AG04450 (cell line): ENCODE results near the gene NAA60. TPM values are rescaled to one million over a fixed set of nuclear protein-coding genes. Genes with fewer than 3 reads are reported as not detected.
"Not testable (repeated sequence)": the region's sequence is repeated elsewhere in the genome, so short reads cannot be mapped to it uniquely, and the experiment has no call there.

Experiments used
- CTCF ChIA-PET: fragments of 300-600, 350-600 bp; formaldehyde crosslinking; extraction: SDS; loops from one replicate; lab custom pipeline; 2022; ENCODE audit warnings: antibody characterized with exemption, inconsistent platforms; lab: Charles Lee
- POLR2A ChIA-PET: fragments of 350-600 bp; formaldehyde crosslinking; extraction: SDS; loops from one replicate; lab custom pipeline; 2021; ENCODE audit warnings: antibody characterized with exemption, inconsistent platforms; lab: Yijun Ruan, JAX
- DNase-seq: peaks from one replicate; pipeline ENCODE4 v3.0.0-alpha.2; 2011; ENCODE audit warnings: low read depth, low spot score
- H3K27ac ChIP-seq: one replicate; pipeline ENCODE4 v1.5.1; 2012; ENCODE audit warnings: low read depth, low read length, control low read depth
- H3K27me3 ChIP-seq: one replicate; pipeline ENCODE4 v1.6.0; 2012; ENCODE audit warnings: low read length; ENCODE audit not compliant: control insufficient read depth, insufficient read depth
- H3K4me3 ChIP-seq: 2 replicates; pipeline ENCODE4 v1.5.1; 2011; ENCODE audit warnings: mild to moderate bottlenecking, low read depth, low read length, control low read depth
- H3K9me3 ChIP-seq: 2 replicates; pipeline ENCODE4 v1.5.1; 2012; ENCODE audit warnings: low read length; ENCODE audit not compliant: control insufficient read depth, insufficient read depth
- CTCF ChIP-seq: IDR thresholded peaks from 2 replicates; pipeline ENCODE4 v1.5.1; 2011; ENCODE audit warnings: low read depth, low read length, control low read depth, inconsistent platforms
- polyA plus RNA-seq: library from polyadenylated mRNA; depleted of rRNA; stranded (reverse); fragments of >200 nt; gene quantifications from 2 replicates; pipeline ENCODE4 v1.2.3, GENCODE V29; 2011

Gene NAA60
- polyA plus RNA-seq, 1 experiment = 28.8 TPM

- H3K27ac ChIP-seq = no peak overlapping the region
- no peak overlapping the region for H3K4me3 ChIP-seq
- POLR2A ChIA-PET = no interaction called here
- H3K9me3 ChIP-seq = peaks cover 4% of the 10 kb centered on the region; the same call in 1 of the 2 replicates
- CTCF ChIA-PET = no interaction called here
- no peaks in the 10 kb centered on the region for H3K27me3 ChIP-seq
- DNase-seq = no peak
- TF ChIP-seq CTCF = no peak
Measured at GRCh38 chr16:3497771-3498170, 54.3 kb downstream of the NAA60 start.

GRCh38 chr16:3498988-3499387 is 55.5 kb downstream of the NAA60 start:
- ChIA-PET CTCF (no interaction called here), POLR2A (interaction anchor here (1.0 kb wide), 1 partner anchor 98 kb away, joined by 3 read pairs; the partner anchor contains the start of genes ZNF174 and ZSCAN32)
- H3K27me3 ChIP-seq = no peaks in the 10 kb centered on the region
- peaks cover 4% of the 10 kb centered on the region; the same call in 1 of the 2 replicates for H3K9me3 ChIP-seq
- no peak for TF ChIP-seq CTCF
- DNase-seq = no peak
- no peak overlapping the region for H3K4me3 ChIP-seq
- H3K27ac ChIP-seq = no peak overlapping the region

- Histone ChIP-seq H3K27ac (peak overlapping the region; percentile 78), H3K4me3 (peak overlapping the region; percentile 86)
- DNase-seq, H3K27me3 ChIP-seq, POLR2A ChIA-PET, H3K9me3 ChIP-seq: not testable (repeated sequence)
- CTCF ChIA-PET = interaction anchor here (1.1 to 1.3 kb wide), 3 partner anchors 10 to 234 kb away, joined by 3 to 4 read pairs (median 3); no protein-coding TSS in a partner anchor
Measured at GRCh38 chr16:3501412-3501761, 57.9 kb downstream of the NAA60 start.

- POLR2A ChIA-PET = no interaction called here
- no peak for DNase-seq
Measured at GRCh38 chr16:3501783-3502400, 58.4 kb downstream of the NAA60 start.

GRCh38 chr16:3503523-3503922 is 60.0 kb downstream of the NAA60 start:
- CTCF ChIA-PET = no interaction called here
- no peak for TF ChIP-seq CTCF
- POLR2A ChIA-PET = no interaction called here
- Histone ChIP-seq H3K27ac (no peak overlapping the region), H3K4me3 (no peak overlapping the region), H3K9me3 (no peaks in the 10 kb centered on the region; the same call in 1 of the 2 replicates), H3K27me3 (no peaks in the 10 kb centered on the region)
- DNase-seq = no peak

More at GRCh38 chr16:3501783-3502400, 58.4 kb downstream of the NAA60 start:
- no peak for TF ChIP-seq CTCF
- Histone ChIP-seq H3K4me3 (peak overlapping the region; percentile 86), H3K9me3 (no peaks in the 10 kb centered on the region; the same call in 1 of the 2 replicates), H3K27me3 (no peaks in the 10 kb centered on the region), H3K27ac (peak overlapping the region; percentile 78)
- CTCF ChIA-PET = interaction anchor here (1.2 to 1.3 kb wide), 2 partner anchors 10 to 25 kb away, joined by 3 read pairs; no protein-coding TSS in a partner anchor
